Measurements from ENCODE around the gene ARPC5.
A peak's percentile ranks its signal among the peaks of the same experiment; 100 is the strongest.

Gene ARPC5

GRCh38 chr1:183609759-183610452 is 25.7 kb downstream of the ARPC5 start:
- no peak for DNase-seq

- DNase-seq = peak; percentile 51 to 80
Measured at GRCh38 chr1:183609313-183609712, 26.3 kb downstream of the ARPC5 start.

GRCh38 chr1:183607322-183607980 is 28.1 kb downstream of the ARPC5 start:
- DNase-seq = no peak

GRCh38 chr1:183605904-183606303 is 29.7 kb downstream of the ARPC5 start:
- DNase-seq = no peak

- no peak for DNase-seq
Measured at GRCh38 chr1:183604815-183605214, 30.8 kb downstream of the ARPC5 start.

- DNase-seq = no peak
Measured at GRCh38 chr1:183604038-183604808, 31.4 kb downstream of the ARPC5 start.

GRCh38 chr1:183602510-183602909 is 33.1 kb downstream of the ARPC5 start:
- no peak for DNase-seq

- no peak for DNase-seq
Measured at GRCh38 chr1:183600634-183601033, 34.9 kb downstream of the ARPC5 start.

GRCh38 chr1:183600136-183600535 is 35.4 kb downstream of the ARPC5 start:
- no peak for DNase-seq

GRCh38 chr1:183598386-183598785 is 37.2 kb downstream of the ARPC5 start:
- DNase-seq = peak in 1 of 2 donors; percentile 38

- DNase-seq = no peak
Measured at GRCh38 chr1:183597656-183598347, 37.8 kb downstream of the ARPC5 start.

GRCh38 chr1:183596500-183596899 is 39.1 kb downstream of the ARPC5 start:
- DNase-seq = no peak

GRCh38 chr1:183595537-183595936 is 40.0 kb downstream of the ARPC5 start:
- no peak for DNase-seq

GRCh38 chr1:183593356-183593755 is 42.2 kb downstream of the ARPC5 start:
- peak; percentile 14 to 15 for DNase-seq

- DNase-seq = no peak
Measured at GRCh38 chr1:183592733-183593132, 42.9 kb downstream of the ARPC5 start.

GRCh38 chr1:183590244-183591191 is 45.1 kb downstream of the ARPC5 start, which contains the start of gene NCF2:
TSS of gene NCF2 (minus strand) at chr1:183590459. CDS start at chr1:183590329, 130 bp downstream.
- peak; percentile 14 to 22 for DNase-seq

- DNase-seq = no peak
Measured at GRCh38 chr1:183589874-183590243, 45.7 kb downstream of the ARPC5 start.

GRCh38 chr1:183589384-183589783 is 46.2 kb downstream of the ARPC5 start:
- no peak for DNase-seq

GRCh38 chr1:183588827-183589226 is 46.8 kb downstream of the ARPC5 start:
- DNase-seq = peak; percentile 26 to 33

GRCh38 chr1:183586926-183587325 is 48.7 kb downstream of the ARPC5 start:
- no peak for DNase-seq

- DNase-seq = no peak
Measured at GRCh38 chr1:183586455-183586854, 49.1 kb downstream of the ARPC5 start.

- DNase-seq = no peak
Measured at GRCh38 chr1:183585038-183585437, 50.5 kb downstream of the ARPC5 start.

All from hippocampal formation (tissue), 2 donors.